Gastrocnemius medialis (tissue), 4 donors: ENCODE data around the gene STEAP1B. TPM values are rescaled to one million over a fixed set of nuclear protein-coding genes. Genes with fewer than 3 reads are reported as not detected.

Source experiments
- ATAC-seq, 2 donors: fragments of 150-250 bp; one replicate each; pipeline ENCODE4 v1.9.1; 2016
- DNase-seq, 2 donors: peaks; one replicate each; pipeline ENCODE4 v3.0.0-alpha.2; 2019
- H3K27ac ChIP-seq, 4 donors: fragments of 200-600 bp; sonication (generic); 1 replicate in 1 of 4; 2 replicates in 3 of 4; pipeline ENCODE4 v1.5.1; 2016 to 2018; ENCODE audit warnings: mild to moderate bottlenecking in 2 of 4, moderate library complexity in 1 of 4
- H3K27me3 ChIP-seq, 3 donors: fragments of 200-600 bp; sonication (generic) in 2 of 3; 1 replicate in 1 of 3; 2 replicates in 2 of 3; pipeline versions ENCODE4 v1.5.1 to v1.6.0; 2016 to 2019; ENCODE audit warnings: mild to moderate bottlenecking in 1 of 3, moderate library complexity in 1 of 3
- H3K36me3 ChIP-seq, 2 donors: fragments of 200-600 bp; sonication (generic) in 1 of 2; one replicate each; pipeline ENCODE4 v1.5.1; 2017 to 2018
- H3K4me1 ChIP-seq, 2 donors: fragments of 200-600 bp; sonication (generic) in 1 of 2; one replicate each; pipeline ENCODE4 v1.5.1; 2016 to 2017; ENCODE audit warnings: mild to moderate bottlenecking in 2 of 2
- H3K4me3 ChIP-seq, 4 donors: fragments of 200-600 bp; sonication (generic) in 3 of 4; 1 replicate in 1 of 4; 2 replicates in 3 of 4; pipeline ENCODE4 v1.5.1; 2016 to 2019; ENCODE audit warnings: mild to moderate bottlenecking in 2 of 4
- H3K9me3 ChIP-seq, 3 donors: fragments of 200-600 bp; sonication (generic) in 2 of 3; 1 replicate in 1 of 3; 2 replicates in 2 of 3; pipeline ENCODE4 v1.5.1; 2016 to 2019
- CTCF ChIP-seq, 5 experiments: fragments of 450-650 bp in 3 of 5; fragments of 200-600 bp in 2 of 5; sonication (generic) in 2 of 5; IDR thresholded peaks in 4 of 5; conservative IDR thresholded peaks in 1 of 5; 1 replicate in 4 of 5; 2 replicates in 1 of 5; pipeline ENCODE4 v1.5.1; 2016 to 2019; ENCODE audit warnings: antibody characterized with exemption in 5 of 5, mild to moderate bottlenecking in 3 of 5, moderate library complexity in 3 of 5
- POLR2A ChIP-seq, 2 donors: fragments of 450-650 bp; IDR thresholded peaks; one replicate each; pipeline ENCODE4 v1.6.1; 2017; ENCODE audit warnings: antibody characterized with exemption in 2 of 2, mild to moderate bottlenecking in 2 of 2, moderate library complexity in 2 of 2
- in situ Hi-C, 4 donors: fragments of 200-750 bp; cut with MboI; loops; one replicate each; pipeline versions ENCODE4 v1.15.0 to v1.8.0; 2017; ENCODE audit warnings: low sequenced_read_pairs in 4 of 4
- intact Hi-C: fragments of 100-400 bp; cut with DNase I; formaldehyde crosslinking; loops from one replicate; pipeline ENCODE4 v1.15.1; 2023; ENCODE audit warnings: low total_unique reads
- total RNA-seq, 4 donors: library from RNA; depleted of rRNA; stranded (reverse); fragments of >200 nt; gene quantifications; one replicate each; pipeline versions ENCODE4 v1.1.0 to v1.2.3, GENCODE V29; 2016

STEAP1B gene
- total RNA-seq, 4 donors from 2014 or later: 0.60 to 1.7 (median 0.74) TPM

- DNase-seq (peak; percentile 25 to 44), ATAC-seq (peak; percentile 66 to 69)
- TF ChIP-seq POLR2A (IDR thresholded peaks at IDR 0.05) (no peak), CTCF (IDR thresholded peaks at IDR 0.05 in 4 of 5, conservative IDR thresholded peaks at IDR 0.05 in 1 of 5) (peak; percentile 84 to 93 (median 89))
- Histone ChIP-seq H3K36me3 (no peaks in the 10 kb centered on the region), H3K27me3 (no peaks in the 10 kb centered on the region), H3K9me3 (no peaks in the 10 kb centered on the region), H3K4me3 (no peak overlapping the region), H3K4me1 (no peaks in the 10 kb centered on the region), H3K27ac (no peak overlapping the region)
- in situ Hi-C loops: loop anchor here in 3 of 4 donors (5.0 to 25.0 kb wide), 2 partner anchors 177 to 382 kb away; no protein-coding TSS in a partner anchor
- intact Hi-C loops: loop anchor here (1.0 to 2.0 kb wide), 2 partner anchors 379 to 386 kb away; no protein-coding TSS in a partner anchor
Measured at GRCh38 chr7:22488643-22489462, 11.1 kb downstream of the STEAP1B start.

GRCh38 chr7:22487978-22488642, 11.9 kb downstream of the STEAP1B start:
- ATAC-seq: no peak
- in situ Hi-C loops: loop anchor here in 3 of 4 donors (5.0 to 25.0 kb wide), 2 partner anchors 176 to 381 kb away; no protein-coding TSS in a partner anchor

GRCh38 chr7:22486597-22486996, 13.4 kb downstream of the STEAP1B start:
- Histone ChIP-seq H3K4me3 (no peak overlapping the region), H3K36me3 (no peaks in the 10 kb centered on the region), H3K27ac (no peak overlapping the region), H3K27me3 (no peaks in the 10 kb centered on the region), H3K4me1 (no peaks in the 10 kb centered on the region), H3K9me3 (no peaks in the 10 kb centered on the region)
- intact Hi-C loops: no loop called here
- DNase-seq (no peak), ATAC-seq (no peak)
- no peak for TF ChIP-seq POLR2A (IDR thresholded peaks at IDR 0.05)
- no peak for TF ChIP-seq CTCF (IDR thresholded peaks at IDR 0.05 in 4 of 5, conservative IDR thresholded peaks at IDR 0.05 in 1 of 5)
- in situ Hi-C loops: loop anchor here in 3 of 4 donors (5.0 to 25.0 kb wide), 2 partner anchors 174 to 379 kb away; no protein-coding TSS in a partner anchor

More at GRCh38 chr7:22487978-22488642, 11.9 kb downstream of the STEAP1B start:
- Histone ChIP-seq H3K36me3 (no peaks in the 10 kb centered on the region), H3K27ac (no peak overlapping the region), H3K27me3 (no peaks in the 10 kb centered on the region), H3K4me3 (no peak overlapping the region), H3K4me1 (no peaks in the 10 kb centered on the region), H3K9me3 (no peaks in the 10 kb centered on the region)
- intact Hi-C loops: loop anchor here (2.0 kb wide), 1 partner anchor 385 kb away; no protein-coding TSS in a partner anchor
- TF ChIP-seq CTCF (IDR thresholded peaks at IDR 0.05 in 4 of 5, conservative IDR thresholded peaks at IDR 0.05 in 1 of 5) (no peak), POLR2A (IDR thresholded peaks at IDR 0.05) (no peak)
- DNase-seq: no peak

GRCh38 chr7:22485189-22485588, 14.8 kb downstream of the STEAP1B start:
- Histone ChIP-seq H3K27me3 (no peaks in the 10 kb centered on the region), H3K9me3 (no peaks in the 10 kb centered on the region), H3K4me3 (no peak overlapping the region), H3K36me3 (no peaks in the 10 kb centered on the region), H3K27ac (no peak overlapping the region), H3K4me1 (no peaks in the 10 kb centered on the region)
- DNase-seq (no peak), ATAC-seq (no peak)
- intact Hi-C loops (no loop called here), in situ Hi-C loops (loop anchor here in 3 of 4 donors (5.0 to 25.0 kb wide), 2 partner anchors 173 to 378 kb away; no protein-coding TSS in a partner anchor)
- TF ChIP-seq POLR2A (IDR thresholded peaks at IDR 0.05): no peak
- no peak for TF ChIP-seq CTCF (IDR thresholded peaks at IDR 0.05 in 4 of 5, conservative IDR thresholded peaks at IDR 0.05 in 1 of 5)
